GM21786 (cell line): Measurements from ENCODE around the gene CPEB3.
A peak's percentile ranks its signal among the peaks of the same experiment; 100 is the strongest.
"Not testable (repeated sequence)": the region's sequence is repeated elsewhere in the genome, so short reads cannot be mapped to it uniquely, and the experiment has no call there.

ENCODE experiments used
- ATAC-seq: cut with Tn5 transposase; IDR thresholded peaks from one replicate; pipeline ENCODE4 v1.9.1; 2021; ENCODE audit not compliant: unreplicated experiment

CPEB3 gene

DNA sequence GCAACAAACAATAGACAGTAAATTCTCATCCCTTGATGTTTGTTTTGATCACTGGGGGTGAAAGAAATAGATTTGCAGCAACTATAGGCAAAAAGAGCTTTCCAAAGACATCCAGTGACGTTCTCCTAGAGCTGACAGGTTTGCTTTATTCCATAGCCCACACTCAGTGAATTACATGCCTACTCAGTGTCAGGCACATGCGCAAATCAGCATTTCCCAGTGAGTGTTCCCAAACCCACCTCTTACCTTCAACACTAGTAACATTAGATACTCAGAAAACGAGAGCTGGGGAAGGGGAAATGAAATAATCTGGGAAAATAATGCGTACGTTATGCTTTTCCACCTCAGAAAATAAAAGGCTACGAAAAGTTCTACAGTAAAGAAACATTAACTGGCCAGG lies 144.1 kb downstream of the CPEB3 start:
- no peak for ATAC-seq

DNA sequence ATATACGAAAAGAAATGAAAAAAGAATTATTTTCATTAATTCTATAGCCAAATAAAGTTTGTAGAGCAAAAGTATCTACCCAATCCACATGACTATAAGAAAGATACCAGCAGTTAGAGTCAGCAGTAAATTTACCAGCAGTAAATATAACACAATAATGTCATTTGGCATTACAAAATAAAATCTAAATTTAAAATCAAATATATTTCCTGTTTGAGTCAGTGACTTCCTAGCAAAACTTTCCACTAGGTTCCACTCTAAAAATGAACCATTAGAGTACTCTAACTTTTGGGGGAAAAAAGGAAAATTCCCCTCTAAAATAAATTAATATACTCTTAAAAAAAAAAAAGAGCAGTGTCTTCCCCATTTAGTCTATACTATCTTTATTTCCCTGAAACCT lies 144.8 kb downstream of the CPEB3 start:
- no peak for ATAC-seq

- peak; percentile 77 for ATAC-seq
Measured at GRCh38 chr10:92142949-92143348, 147.9 kb downstream of the CPEB3 start.

DNA sequence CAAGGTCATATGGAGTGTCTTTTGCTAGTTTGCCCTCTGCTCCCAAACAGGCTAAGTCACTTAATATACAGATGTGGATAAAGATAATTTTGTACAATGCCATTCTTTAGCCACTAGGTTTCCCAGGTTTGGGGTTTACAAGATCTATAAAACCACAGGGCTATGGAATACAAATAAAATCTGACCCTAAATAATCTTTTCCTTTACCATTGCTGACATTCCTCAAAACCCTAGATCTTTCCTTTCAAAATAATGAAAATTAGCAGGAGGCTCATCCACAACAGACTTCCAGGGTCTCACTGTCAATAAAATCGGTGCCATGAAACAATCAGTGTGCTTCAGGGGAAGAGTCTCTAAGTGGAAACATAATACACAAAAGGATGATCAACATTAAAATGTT lies 148.4 kb downstream of the CPEB3 start:
- ATAC-seq: no peak

DNA sequence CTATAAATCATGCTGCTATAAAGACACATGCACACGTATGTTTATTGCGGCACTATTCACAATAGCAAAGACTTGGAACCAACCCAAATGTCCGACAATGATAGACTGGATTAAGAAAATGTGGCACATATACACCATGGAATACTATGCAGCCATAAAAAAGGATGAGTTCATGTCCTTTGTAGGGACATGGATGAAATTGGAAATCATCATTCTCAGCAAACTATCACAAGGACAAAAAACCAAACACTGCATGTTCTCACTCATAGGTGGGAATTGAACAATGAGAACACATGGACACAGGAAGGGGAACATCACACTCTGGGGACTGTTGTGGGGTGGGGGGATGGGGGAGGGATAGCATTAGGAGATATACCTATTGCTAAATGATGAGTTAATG lies 149.7 kb downstream of the CPEB3 start:
- not testable (repeated sequence) for ATAC-seq

- not testable (repeated sequence) for ATAC-seq
Measured at GRCh38 chr10:92134049-92134448, 156.8 kb downstream of the CPEB3 start.

- no peak for ATAC-seq
Measured at GRCh38 chr10:92131275-92131820, 159.5 kb downstream of the CPEB3 start.

- no peak for ATAC-seq
Measured at GRCh38 chr10:92130622-92131274, 160.1 kb downstream of the CPEB3 start.

DNA sequence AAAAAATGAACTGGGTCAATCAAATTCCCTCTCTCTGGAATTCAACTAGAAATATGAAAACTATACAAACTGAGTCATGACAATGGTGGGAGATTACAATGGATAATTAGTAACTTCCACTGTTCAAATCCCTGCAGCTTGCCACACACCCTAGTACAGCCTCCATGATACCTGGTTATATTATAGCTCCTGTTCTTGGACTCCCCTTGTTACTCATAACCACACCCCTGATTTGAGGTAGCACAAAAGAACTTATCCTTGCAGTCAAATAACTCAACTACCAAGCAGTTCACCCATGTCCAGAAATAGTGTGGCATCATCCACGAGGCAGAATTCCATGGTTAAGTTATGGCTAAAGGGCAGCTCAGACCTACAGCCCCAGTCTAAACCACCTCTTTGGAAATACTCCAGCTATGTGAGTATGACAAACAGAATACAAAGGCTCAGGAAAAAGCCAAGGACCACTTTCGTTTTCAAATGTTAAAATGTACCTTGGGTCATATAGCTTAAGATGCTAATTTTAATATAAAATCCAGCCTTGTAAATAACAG lies 164.7 kb downstream of the CPEB3 start:
- no peak for ATAC-seq

DNA sequence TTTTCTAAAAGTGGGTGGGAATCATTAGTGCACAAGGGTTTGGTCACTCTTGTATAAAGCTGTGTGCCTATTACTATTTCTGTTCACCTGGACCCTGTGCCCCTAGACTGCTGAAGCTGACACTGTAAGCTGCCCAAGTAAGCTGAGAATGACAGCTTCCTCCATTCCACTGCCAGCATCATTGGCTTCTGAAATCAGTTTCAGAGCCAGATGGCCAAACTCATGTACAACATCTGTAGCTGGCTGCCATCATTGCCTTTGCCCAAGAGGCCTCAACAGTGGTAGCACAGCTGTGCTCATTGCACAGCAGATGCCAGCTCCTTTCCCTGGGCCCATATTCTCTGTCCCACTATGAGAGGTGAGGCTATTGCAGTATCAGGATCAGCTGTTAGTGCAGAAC lies 165.7 kb downstream of the CPEB3 start:
- no peak for ATAC-seq

DNA sequence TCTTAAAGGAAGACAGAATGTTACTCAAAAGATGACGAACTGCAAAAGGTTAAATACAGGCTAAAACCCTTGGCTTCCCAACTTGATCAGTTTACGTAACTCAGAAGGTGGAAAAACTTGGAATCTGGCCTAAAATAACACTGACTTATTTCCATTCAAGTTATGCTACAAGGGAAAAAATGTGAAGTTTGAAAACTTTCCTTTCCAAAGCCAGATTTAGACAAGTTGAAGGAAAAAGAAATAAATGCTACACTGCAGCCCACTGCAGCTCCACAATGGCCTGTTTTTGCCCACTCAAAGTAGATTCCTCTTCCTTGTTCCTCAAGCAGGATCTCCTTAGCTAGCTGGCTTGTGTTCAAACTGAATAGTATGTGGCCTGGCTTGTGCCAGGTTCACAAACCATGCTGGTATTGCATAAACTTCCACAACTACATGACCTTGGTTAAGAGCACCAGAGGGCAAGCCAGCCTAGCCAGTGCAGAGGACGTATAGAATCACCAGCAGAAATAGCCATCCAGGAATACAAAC lies 166.2 kb downstream of the CPEB3 start:
- ATAC-seq: no peak

DNA sequence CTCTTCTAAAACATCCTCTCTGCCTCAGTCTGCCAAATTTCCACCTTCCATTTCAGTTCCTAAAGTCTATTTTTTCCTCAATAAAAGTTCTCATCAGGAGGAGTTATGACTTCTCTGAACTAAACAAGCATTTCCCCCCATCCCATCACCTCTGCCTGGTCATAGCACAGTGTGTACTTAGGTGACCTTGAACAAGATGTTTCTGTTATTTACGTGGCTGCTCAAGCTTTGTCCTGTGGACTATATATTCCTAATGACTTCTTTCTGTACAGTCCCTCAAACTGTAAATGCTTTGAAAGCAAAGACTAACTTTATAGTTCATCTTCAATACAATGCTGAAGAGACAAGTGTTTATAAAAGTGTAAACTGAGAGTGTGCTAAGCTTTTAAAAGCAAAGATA lies 166.9 kb downstream of the CPEB3 start:
- ATAC-seq: no peak

DNA sequence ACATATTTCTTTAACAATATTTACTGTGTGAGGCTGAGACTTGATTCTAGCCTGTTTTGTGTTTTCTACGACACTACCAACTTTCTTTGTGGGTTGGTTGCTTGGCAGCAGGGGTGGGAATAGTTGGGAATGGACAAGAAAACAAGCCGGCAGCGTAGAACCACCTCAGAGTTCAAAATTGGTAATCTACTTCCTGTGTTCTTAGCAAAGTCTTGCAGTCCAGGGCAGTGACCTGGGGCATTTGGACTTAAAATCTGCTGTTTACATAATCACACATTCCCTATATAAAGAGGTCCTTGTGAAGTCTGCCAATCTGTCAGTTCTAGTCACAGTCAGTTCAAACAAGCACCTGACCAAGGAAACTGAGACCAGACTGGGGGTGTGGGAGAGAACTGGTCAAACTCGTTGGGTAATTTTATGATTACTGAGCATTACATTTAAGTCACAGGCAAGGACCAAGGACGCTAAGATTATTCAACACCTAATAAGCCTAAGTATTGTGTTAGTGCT lies 167.9 kb downstream of the CPEB3 start:
- no peak for ATAC-seq

- ATAC-seq: no peak
Measured at GRCh38 chr10:92121686-92122492, 169.0 kb downstream of the CPEB3 start.

DNA sequence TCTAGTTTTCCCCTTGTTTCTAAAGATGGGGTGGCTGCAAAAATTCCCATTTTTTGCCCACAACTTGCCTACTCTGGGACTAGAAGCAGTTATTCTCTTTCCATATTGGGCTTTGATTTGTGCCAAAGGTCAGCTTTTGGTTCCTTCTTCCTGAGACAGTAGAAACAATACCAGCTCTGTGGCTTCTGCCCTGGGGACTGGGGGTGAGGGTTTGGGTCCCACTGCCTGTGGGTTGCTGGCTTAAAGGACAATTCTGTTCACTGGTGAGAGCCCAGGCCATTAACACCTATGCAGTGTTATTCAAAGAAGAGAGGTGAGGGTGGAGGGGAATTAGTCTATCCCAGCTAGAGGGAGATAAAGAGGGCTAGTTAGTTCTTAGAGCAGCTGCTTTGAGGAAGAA lies 171.5 kb downstream of the CPEB3 start:
- ATAC-seq: no peak

DNA sequence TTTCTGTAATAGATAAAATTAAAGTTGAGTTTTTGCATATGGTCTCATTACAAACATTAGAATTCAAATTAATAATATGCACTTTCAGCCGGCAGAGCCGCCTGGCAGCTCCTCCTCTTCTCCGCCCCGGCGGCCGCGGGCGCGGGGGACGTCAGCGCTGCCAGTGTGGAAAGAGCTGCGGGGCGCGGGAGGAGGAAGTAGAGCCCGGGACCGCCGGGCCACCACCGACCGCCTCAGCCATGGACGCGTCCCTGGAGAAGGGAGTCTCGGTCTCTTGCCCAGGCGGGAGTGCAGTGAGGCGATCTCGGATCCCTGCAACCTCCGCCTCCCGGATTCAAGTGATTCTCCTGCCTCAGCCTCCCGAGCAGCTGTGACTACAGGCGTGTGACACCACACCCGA lies 176.0 kb downstream of the CPEB3 start:
- ATAC-seq: not testable (repeated sequence)

GRCh38 chr10:92113911-92114600 lies 176.8 kb downstream of the CPEB3 start:
- no peak for ATAC-seq

DNA sequence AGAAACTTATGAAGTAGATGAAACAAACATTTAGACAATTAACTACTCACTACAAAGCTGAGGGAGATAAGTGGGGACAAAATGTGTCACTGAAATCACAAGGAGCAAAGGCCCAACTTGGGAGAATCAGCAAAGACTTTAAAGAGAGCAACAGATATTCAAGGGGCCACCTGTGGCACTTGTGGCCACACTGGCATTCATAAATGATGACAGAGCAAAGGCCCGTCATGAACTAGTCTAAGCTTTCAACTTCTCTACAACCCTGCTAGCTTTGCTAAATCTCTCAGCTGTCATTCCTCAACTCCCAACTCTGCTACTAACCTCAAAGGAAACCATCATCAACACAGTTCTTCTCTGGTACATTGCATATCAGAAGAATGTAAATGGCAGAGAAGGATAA lies 178.4 kb downstream of the CPEB3 start:
- ATAC-seq: no peak

DNA sequence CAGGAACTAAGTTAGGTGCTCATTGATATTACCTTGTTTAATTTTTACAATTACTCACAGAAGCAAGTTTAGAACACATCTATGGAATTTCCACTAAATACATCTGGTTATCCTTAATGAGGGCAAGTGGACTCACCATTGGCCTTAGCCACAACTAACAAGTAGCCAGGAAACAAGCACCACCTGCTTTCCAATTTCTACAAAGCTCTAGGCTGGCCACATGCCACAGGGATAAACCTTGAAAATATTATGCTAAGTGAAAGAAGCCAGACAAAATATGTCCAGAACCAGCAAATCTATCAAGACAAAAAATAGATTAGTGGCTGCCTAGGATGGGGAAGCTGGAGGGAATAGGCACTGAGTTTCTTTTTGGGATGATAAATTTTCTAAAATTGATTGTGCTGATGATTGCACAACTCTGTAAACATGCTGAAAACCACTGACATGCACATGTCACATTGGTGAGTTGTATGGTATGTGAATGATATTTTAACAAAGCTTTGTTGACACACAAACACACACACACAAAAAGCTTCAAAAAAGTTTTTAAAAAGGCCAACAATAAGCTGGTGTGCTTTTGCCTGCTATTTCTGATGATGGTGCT lies 179.4 kb downstream of the CPEB3 start:
- no peak for ATAC-seq

DNA sequence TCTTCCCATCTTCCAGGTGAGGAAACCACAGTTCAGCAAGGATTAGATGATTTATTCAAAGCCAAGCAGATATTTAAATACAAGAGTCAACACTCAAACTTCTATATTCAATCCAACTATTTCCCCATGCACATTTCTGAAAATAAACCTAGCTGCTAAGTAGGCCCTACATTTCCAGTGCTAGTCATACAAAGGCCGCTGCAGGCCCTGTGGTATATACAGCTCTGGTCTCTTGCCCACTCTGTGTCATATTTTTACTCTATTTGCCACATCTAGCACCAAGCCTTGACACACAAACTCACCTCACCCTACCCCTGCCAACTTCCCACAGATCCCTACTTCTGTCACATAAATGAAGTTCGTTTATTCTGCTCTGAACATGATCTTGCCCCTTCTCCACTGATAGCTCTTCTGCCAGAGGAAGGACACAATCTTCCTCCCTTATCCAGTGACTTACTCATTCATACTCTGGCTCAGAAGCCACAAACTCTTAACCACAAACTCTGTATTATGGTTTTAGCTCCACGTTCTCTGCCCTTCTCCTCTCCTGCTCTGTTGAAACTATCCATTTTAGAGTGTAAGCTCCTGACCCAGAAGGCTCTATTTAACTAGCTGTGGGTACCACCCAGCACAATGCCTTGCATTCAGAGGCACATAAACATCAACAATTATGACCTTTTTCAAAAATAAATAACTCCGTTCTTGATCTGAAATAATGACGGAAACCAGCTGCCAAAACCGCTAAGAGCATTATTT lies 180.7 kb downstream of the CPEB3 start:
- no peak for ATAC-seq
